K562 (cell line): ENCODE results near the gene TRAF5. TPM values are rescaled to one million over a fixed set of nuclear protein-coding genes. Genes with fewer than 3 reads are reported as not detected.

Experiments used
- CHD7 ChIP-seq: fragments of 200-600 bp; sonication (generic); IDR thresholded peaks from one replicate; pipeline ENCODE4 v1.6.1; 2012; ENCODE audit warnings: mild to moderate bottlenecking, low read depth, low read length, inconsistent platforms
- EZH2 ChIP-seq: IDR thresholded peaks from 2 replicates; pipeline ENCODE4 v1.6.1; 2012; ENCODE audit warnings: low read depth, mild to moderate bottlenecking, inconsistent platforms, low read length, borderline replicate concordance
- HSF4 ChIP-seq: fragments of 250-450 bp; sonication (Bioruptor Pico); IDR thresholded peaks from 2 replicates; pipeline ENCODE4 v2.1.2; 2022; ENCODE audit warnings: mild to moderate bottlenecking, moderate library complexity, borderline replicate concordance
- NR4A1 ChIP-seq, 2 experiments: fragments of 250-450 bp in 1 of 2; fragments of 450-650 bp in 1 of 2; sonication (Bioruptor Pico) in 1 of 2; IDR thresholded peaks; 2 replicates each; pipeline versions ENCODE4 v1.4.0 to v1.6.1; 2016 to 2020; ENCODE audit warnings: mild to moderate bottlenecking in 2 of 2, missing compliant biosample characterization in 1 of 2, missing genetic modification characterization in 1 of 2, moderate library complexity in 1 of 2
- RBBP5 ChIP-seq: fragments of 200-600 bp; sonication (generic); IDR thresholded peaks from 2 replicates; pipeline ENCODE4 v1.6.1; 2012; ENCODE audit warnings: borderline replicate concordance, mild to moderate bottlenecking, low read length, control low read depth, inconsistent platforms; ENCODE audit not compliant: insufficient read depth, poor library complexity, severe bottlenecking
- SPI1 ChIP-seq: IDR thresholded peaks from 2 replicates; pipeline ENCODE4 v1.6.1; 2011; ENCODE audit warnings: low read depth, low read length, control low read depth, borderline replicate concordance
- TAF9B ChIP-seq: fragments of 450-650 bp; IDR thresholded peaks from 2 replicates; pipeline ENCODE4 v1.6.1; 2018; ENCODE audit warnings: mild to moderate bottlenecking; ENCODE audit not compliant: partially characterized antibody
- polyA plus RNA-seq, 8 experiments: library from polyadenylated mRNA; depleted of rRNA in 4 of 8; stranded (reverse) in 5 of 8; unstranded in 3 of 8; fragments of >200 nt; fragmentation: Nextera tagmentation in 2 of 8; fragmentation: Illumina TruSeq in 1 of 8; extraction: Ambion mirVana in 2 of 8; extraction: Trizol in 1 of 8; gene quantifications; 2 replicates each; pipeline versions ENCODE4 v1.2.1 to v1.2.3, GENCODE V29; 2011 to 2014; ENCODE audit warnings: inconsistent platforms in 1 of 8, missing spikeins in 1 of 8
- total RNA-seq, 7 experiments: library from RNA; depleted of rRNA in 6 of 7; stranded (reverse); fragments of >200 nt in 6 of 7; fragmentation: Illumina TruSeq in 2 of 7; extraction: Trizol in 2 of 7; gene quantifications; 2 replicates each; pipeline versions ENCODE4 v1.2.1 to v1.2.3, GENCODE V29; 2011 to 2021; ENCODE audit warnings: low replicate concordance in 1 of 7

Gene TRAF5
- total and polyA plus RNA-seq, 9 of the 15 experiments (the other 6 are each of a cell fraction or from before 2014, with no cell fraction given): 2.0 to 9.3 (median 5.3) TPM

- TF ChIP-seq EZH2 (no peak), CHD7 (peak; percentile 43), NR4A1 (CRISPR knock-in tag; IDR thresholded peaks at IDR 0.05) (peak; percentile 78; the same call in 1 of the 2 replicates), NR4A1 (tag; IDR thresholded peaks at IDR 0.05) (peak; percentile 85), SPI1 (peak; percentile 53; the same call in 1 of the 2 replicates), TAF9B (peak; percentile 81), HSF4 (CRISPR knock-in tag) (0 out of 2 replicates have a peak, but pooled peaks have one; percentile 51), RBBP5 (peak; percentile 97)
These were observed 56.3 kb downstream of the TRAF5 start (continued) for GRCh38 chr1:211382714-211383480.
